GM18511 (cell line): ENCODE results near the gene OR2V2.
"Not testable (repeated sequence)": the region's sequence is repeated elsewhere in the genome, so short reads cannot be mapped to it uniquely, and the experiment has no call there.

ENCODE experiments used
- ATAC-seq: cut with Tn5 transposase; IDR thresholded peaks from one replicate; pipeline ENCODE4 v1.9.1; 2021; ENCODE audit warnings: mild to moderate bottlenecking, moderate library complexity; ENCODE audit not compliant: unreplicated experiment

Gene OR2V2, protein sequence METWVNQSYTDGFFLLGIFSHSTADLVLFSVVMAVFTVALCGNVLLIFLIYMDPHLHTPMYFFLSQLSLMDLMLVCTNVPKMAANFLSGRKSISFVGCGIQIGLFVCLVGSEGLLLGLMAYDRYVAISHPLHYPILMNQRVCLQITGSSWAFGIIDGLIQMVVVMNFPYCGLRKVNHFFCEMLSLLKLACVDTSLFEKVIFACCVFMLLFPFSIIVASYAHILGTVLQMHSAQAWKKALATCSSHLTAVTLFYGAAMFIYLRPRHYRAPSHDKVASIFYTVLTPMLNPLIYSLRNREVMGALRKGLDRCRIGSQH

DNA sequence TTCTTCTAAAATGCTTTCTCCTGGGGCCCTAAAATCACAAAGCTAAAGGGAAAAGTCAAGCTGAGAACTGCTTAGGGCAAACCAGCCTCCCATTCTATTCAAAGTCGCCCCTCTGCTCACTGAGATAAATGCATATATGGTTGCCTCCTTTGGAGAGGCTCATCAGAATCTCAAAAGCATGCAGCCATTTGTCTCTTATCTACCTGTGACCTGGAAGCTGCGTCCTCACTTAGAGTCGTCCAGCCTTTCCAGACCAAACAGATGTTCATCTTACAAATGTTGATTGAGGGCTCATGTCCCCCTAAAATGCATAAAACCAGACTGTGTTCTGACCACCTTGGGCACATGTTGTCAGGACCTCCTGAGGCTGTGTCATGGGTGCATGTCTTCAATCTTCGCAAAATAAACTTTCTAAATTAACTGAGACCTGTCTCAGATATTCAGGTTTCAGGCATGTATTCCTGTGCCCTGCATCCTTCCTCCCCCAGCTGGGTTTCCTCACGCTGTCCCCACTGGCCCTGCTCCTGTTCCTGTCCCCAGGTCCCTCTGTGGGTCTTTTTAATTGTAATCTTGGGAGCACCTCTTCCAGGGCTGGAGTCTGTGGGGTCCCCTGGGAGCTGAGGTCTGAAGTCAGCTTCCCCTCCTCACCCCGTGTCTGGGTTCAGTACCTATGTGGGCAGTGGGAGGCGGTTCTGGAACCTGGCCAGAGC is at the start of gene OR2V2:
Gene OR2V2 (plus strand): TSS at position 660 of the 710 bp plus-strand sequence. CDS start 7,357 bp downstream, outside the sequence.
- ATAC-seq: not testable (repeated sequence)

DNA sequence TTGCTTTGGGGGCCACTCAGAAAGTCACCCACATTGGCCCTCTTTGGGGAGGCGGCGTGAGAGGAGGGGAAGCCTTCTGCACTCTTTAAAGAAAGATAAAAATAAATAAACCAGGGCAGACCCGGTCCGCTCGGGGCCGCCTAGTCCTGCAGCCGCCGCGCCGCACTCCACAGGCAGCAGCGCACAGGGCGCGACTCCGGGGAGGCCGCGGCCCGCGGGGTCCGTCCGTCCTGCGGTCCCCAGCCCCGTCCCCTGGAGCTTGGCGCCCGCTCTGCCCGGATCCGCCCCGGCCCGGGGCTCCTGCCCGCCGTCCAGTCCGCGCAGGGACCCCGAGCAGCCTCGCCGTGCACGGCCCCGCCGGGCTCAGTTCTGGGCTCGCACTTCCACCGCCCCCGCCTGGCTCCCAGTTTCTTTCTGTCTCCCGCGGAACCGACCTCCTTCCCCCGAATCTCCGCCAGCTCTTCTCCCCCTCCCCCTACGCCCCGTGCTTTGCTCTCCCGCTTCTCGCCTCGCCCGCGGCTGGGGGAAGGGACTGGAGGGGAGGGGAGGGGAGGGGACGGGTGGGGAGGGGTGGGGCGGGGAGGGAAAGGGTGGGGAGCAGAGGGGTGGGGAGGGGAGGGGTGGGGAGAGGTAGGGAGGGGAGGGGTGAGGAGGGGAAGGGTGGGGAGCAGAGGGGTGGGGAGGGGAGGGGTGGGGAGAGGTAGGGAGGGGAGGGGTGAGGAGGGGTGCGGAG is 49.5 kb upstream of the OR2V2 start:
- not testable (repeated sequence) for ATAC-seq

DNA sequence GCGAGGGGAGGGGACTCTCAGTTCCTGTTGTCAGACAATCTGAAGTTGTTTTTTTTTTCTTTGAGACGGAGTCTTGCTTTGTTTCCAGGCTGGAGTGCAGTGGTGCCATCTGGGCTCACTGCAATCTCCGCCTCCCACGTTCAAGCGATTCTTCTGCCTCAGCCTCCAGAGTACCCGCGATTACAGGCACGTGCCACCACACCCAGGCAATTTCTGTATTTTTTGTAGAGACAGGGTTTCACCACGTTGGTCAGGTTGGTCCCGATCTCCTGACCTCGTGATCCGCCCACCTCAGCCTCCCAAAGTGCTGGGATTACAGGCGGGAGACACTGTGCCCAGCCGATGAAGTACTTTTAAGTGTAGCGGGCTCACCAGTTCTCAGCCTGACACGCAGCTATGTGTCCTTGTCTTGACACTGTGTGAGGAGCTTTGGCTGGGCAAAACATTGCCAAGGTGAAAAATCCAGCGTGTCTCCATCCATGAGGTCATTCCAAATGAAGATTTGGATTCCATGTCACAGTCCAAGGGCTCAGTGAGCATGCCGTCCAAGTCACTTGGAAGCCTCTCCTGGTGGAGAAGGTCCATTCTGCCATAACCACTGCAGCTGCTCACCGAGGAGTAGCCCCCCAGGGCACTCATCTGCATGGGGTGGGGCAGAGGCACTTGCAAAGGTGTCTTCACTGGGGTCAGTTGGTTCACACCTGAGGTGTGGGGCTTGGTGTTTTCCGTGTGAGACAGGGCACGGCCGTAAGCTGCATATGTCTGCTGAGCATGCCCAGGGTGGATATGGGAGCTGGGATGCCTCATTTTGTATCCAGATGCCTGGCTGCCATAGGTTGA is 48.4 kb upstream of the OR2V2 start:
- no peak for ATAC-seq

DNA sequence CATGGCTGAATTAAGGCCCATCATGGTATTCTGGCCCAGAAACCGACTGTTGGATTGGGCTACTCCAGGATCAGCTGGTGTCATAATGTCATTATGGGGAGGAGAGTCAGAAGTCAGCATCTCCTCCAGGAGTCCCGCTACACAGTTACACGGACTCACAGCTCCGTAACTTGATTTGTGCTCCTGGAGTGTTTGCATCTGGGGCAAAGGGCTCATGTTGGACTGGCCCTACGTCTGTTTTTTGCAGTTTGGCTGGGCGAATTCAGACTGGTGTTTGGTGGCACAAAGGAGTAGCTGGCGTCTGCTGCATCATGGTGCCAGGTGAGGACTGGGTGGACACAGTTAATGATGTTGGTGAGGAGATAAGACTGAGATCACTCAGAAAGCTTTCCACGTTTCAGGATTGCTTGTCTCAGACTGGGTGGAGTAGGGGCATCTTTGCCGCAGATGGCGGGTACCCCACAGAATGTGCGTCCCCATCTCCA is 47.7 kb upstream of the OR2V2 start:
- no peak for ATAC-seq

DNA sequence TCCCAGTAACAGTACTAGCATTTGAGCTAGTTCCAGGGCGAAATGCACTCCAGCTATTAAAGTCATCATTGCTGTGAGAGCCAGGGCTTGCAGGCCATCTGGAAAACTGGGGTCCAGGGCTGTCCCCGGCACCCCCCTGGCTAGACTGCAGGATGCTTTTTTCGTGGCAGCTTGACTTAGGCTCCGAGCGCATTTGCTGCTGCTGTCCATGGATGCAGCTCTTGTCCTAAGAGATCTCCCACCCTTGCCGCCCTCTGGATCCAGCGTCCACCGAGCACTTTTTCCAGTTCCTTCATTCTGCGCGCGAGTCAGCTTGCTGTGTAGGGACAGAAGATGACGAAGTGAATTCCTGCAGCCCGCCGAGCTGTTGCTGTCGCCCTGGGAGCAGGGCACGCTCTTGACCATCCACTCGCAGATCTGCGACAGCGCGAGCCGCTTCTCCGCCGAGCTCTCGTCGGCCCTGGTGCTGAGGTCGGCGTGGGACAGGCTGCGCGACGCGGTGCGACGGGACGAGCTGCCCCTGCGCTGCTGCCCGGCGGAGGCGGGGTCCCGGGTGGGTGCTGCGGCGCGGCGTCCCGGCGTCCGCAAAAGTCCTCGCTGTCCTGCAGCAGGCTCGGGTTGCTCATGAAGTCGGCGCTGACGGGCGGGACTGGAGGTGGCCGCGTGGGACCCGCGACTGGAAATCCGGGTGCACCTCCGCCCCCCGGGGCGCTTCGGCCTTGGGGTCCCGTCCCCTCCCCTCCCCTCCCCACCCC is 47.1 kb upstream of the OR2V2 start:
- no peak for ATAC-seq

DNA sequence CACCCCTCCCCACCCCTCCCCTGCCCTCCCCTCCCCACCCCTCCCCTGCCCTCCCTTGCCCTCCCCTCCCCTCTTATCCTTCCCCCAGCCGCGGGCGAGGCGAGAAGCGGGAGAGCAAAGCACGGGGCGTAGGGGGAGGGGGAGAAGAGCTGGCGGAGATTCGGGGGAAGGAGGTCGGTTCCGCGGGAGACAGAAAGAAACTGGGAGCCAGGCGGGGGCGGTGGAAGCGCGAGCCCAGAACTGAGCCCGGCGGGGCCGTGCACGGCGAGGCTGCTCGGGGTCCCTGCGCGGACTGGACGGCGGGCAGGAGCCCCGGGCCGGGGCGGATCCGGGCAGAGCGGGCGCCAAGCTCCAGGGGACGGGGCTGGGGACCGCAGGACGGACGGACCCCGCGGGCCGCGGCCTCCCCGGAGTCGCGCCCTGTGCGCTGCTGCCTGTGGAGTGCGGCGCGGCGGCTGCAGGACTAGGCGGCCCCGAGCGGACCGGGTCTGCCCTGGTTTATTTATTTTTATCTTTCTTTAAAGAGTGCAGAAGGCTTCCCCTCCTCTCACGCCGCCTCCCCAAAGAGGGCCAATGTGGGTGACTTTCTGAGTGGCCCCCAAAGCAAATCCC is 46.2 kb upstream of the OR2V2 start:
- ATAC-seq: not testable (repeated sequence)

DNA sequence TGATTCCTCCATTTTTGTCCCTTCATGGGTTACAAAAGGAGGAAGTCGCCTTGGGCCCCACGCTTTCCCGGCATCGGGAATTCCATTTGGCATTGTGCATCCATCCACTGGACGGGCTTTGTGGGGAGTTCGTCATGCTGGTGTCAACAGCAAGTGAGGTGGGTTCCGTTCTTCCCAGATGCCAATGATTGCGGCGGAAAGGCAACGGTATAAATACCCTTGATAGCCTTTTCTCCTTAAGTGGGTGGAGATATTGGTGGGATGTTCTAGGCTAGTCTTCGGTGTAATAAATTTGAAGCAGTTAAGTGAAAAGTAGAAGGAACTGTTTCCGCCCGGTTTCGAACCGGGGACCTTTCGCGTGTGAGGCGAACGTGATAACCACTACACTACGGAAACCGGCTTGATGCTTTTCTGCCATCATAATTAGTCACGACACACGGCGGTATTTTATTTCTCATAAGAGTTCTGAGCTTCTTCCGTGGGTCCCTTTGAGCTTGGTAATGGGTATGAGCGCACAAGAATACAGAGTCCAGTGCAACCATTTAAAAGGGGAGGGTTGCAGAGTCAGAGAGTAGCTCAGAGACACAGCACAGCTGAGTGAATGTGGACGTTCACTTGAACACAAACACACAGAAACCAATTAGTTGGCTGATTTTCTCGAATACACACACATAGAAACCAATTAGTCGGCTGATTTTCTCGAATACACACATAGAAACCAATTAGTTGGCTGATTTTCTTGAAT is 45.3 kb upstream of the OR2V2 start:
- not testable (repeated sequence) for ATAC-seq

DNA sequence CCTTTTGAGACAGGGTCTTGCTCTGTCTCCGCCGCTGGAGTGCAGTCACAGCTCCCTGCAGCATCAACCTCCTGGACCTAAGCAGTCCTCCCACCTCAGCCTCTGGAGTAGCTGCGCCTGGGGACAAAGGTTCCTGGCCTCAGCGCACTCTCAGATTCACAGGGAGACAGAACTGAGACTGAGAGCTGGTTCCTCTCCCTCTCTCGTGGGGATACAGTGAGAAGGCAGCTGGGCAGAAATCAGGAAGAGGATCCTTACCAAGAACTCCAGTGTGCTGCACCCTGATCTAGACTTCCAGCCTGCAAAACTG is 43.2 kb upstream of the OR2V2 start:
- ATAC-seq: not testable (repeated sequence)

DNA sequence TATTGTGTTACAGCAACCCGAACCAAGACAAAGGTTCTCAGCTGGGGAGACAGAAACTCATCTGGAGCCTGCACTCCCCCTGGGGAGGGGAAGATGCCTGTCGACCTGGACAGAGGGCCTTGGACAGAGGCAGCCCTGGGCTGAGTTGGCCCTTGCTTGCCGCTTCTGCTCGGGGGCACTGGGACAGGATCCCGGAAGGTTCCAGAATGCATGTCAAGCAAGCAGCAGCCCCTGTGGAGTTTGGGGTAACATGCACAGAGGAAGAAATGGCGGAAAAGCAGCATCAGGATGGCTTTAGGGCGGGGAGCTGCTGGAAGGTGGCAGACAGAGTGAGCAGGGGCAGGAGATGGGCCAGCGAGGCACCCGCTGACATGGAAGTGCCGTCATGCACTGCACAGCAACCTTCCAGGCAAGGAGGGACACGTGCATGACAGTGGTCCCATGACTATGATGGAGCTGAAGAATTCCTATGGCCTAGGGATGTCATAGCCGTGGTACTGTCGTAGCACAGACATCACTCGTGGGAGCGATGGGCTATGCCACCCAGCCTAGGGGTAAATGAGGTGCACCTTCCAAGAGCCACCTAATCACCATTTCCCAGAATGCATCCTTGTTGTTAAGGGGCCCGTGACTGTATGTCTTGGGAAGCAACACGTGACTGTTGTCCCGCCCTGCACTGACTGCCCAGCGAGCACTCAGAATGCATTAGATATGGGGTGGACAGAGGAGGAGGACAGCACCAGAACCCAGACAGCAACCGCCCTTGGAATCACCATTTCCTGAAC is 42.6 kb upstream of the OR2V2 start:
- not testable (repeated sequence) for ATAC-seq

DNA sequence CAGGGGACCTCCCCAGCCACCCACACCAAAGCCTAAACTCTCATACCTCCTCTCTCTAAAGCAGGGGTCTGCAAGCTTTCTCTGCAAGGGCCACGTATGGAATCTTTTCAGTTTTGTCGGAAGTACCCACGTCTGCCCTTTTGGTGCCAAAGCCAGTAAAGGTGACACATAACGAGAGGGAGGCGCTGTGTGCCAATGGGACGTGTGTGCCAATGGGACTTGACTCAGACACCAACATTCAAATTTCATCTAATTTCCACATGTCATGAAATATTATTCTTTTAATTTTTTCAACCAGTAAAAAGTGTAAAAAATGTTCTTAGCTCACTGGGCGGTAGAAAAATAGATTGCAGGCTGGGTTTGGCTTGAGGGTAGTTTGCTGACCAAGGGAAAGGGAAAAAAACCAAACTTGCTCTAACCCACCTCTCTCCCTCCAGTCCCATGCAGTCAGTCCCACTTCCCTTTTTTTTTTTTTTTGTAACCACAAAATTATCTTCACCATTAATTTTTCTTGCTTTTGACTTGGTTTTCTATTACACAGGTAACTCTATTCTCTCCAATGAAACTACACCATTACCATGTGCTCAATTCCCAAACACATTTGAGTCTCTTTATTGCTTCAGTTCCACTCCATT is 41.9 kb upstream of the OR2V2 start:
- no peak for ATAC-seq

DNA sequence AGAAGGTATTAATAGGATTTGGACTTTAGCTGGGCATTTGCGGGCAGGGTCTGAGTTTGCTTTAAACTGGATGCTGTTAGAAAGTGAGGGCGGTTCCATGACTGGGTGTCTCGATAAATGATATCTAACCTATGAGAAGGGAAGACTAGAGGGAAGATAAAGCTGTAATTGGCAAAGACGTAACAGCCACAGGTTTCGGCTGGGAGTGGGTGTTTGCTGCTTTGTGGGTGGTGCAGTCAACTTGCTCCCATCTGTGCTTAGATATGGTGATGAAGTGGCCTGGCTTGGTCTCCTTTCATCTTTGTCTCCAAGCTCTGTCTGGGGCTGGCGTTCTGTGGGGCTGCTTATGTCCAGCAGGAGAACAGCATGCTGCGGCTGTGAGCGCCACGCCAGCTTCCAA is 39.7 kb upstream of the OR2V2 start:
- no peak for ATAC-seq

DNA sequence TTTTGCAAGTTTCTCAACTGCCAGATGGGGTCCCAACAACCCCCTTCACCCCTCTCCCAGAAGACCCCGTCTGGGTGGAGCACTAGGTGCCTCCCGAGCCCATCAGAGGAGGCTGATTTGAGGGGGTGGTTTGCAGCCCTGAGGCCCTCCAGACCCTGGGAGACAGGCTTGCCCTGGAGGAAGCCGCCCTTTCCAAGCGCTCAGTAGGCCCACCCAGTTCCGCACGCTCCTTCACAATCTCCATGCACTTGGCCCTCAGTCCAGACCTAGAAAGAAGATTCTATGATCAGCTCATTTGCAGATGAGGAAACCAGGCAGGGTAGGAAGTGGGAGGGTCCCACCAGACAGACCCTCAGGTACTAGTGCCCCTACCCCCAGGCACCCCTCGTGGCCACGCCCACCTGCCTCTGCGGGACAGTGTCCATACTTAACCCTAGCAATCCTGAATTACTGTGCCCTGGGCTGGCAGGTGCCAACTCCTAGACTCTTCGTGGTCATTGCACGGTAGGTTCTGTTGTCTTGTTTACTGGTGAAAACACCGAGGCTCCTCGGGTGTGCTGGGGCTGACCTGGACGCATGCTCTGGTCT is 38.7 kb upstream of the OR2V2 start:
- ATAC-seq: no peak

DNA sequence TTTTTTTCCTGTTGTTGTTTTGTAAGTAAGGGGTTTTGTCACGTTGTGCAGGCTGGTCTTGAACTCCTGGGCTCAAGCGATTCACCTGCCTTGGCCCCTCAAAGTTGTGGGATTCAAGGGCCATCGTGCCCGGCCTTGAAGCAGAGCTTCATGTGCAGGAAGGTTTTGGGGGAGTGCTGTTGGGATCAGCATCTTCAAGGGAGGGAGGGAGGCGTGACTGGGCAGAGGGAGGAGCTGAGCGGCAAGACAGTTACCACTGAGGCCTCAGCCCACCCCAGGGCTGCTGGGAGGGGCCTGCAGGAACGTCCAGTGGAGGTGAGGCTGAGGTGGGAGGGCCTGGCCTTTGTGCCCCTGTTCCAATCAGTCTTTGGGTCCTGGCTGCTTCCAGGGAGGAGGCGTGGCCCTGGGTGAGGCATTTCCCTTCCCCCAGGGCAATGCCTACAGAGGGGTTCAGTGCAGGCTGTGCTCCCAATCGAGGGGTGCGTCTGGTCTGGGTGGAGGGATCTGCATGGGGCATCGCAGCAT is 37.8 kb upstream of the OR2V2 start:
- ATAC-seq: no peak

DNA sequence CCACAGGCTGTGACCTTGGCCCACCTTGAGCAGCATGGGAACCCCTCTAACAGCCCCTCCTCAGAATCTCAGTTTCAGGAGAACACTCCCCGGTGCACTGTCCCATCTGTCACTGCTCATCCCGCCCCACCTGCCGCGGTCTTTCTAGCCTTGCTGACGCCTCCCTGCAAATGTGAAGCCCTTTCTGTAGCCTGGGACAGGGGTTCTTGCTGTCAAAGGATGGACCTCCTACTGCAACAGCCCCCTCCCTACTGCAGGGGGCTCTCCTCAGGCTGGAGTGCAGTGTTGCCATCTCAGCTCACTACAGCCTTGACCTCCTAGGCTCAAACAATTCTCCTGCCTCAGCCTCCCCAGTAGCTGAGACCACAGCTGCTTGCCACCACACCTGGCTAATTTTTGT is 36.4 kb upstream of the OR2V2 start:
- no peak for ATAC-seq

DNA sequence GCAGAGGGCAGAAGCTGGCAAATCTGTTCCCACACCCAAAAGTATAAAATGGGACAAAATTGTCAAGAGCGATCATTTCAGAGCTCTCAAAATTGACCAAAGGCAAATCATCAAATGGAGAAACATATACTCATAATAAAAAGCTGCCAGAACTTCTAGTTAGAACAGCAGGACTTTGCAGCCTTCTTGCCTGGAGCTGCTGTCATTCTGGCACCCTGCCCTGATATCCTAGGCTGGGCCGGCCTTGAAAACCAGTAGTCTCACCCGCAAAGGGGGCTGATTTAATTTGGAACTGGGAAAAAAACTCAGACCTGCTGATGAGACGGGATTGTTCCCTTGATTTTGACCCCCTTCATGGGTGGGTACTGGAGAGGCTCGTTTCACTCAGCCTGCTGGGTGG is 34.9 kb upstream of the OR2V2 start:
- ATAC-seq: no peak

DNA sequence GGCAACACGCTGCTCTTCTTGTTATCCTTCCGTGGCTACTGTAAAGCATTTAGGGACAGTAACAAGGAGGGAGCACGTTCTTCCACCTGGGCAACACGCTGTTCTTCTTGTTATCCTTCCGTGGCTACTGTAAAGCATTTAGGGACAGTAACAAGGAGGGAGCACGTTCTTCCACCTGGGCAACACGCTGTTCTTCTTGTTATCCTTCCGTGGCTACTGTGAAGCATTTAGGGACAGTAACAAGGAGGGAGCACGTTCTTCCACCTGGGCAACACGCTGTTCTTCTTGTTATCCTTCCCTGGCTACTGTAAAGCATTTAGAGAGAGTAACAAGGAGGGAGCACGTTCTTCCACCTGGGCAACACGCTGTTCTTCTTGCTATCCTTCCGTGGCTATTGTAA is 33.8 kb upstream of the OR2V2 start:
- not testable (repeated sequence) for ATAC-seq

DNA sequence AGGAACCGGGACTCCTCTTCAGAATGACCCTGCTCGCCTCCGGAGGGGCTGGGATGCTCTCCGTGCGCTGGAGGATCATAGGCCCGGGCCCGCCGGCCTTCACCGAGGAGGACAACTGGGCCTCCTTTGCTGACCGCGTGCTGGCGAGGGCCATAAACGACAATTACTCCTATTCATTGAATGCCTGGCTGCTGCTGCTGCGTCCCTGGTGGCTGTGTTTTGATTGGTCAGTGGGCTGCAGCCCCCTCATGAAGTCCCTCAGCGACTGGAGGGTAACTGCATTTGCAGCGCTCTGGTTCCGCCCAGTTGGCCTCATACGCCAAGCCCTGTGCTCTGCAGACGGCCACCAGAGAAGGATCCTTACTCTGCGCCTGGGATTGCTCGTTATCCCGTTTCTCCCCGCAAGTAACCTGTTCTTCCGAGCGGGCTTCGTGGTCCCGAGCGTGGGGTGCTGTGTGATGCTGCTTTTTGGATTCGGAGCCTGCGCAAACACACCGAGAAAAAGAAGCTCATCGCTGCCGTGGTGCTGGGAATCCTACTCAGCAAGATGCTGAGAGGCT is 33.0 kb upstream of the OR2V2 start:
- ATAC-seq: no peak
